Measurements from ENCODE around the gene SPRN. TPM values are rescaled to one million over a fixed set of nuclear protein-coding genes. Genes with fewer than 3 reads are reported as not detected.

SPRN gene
- total and polyA plus RNA-seq, 2 donors from 2014 or later, result not detected

DNA sequence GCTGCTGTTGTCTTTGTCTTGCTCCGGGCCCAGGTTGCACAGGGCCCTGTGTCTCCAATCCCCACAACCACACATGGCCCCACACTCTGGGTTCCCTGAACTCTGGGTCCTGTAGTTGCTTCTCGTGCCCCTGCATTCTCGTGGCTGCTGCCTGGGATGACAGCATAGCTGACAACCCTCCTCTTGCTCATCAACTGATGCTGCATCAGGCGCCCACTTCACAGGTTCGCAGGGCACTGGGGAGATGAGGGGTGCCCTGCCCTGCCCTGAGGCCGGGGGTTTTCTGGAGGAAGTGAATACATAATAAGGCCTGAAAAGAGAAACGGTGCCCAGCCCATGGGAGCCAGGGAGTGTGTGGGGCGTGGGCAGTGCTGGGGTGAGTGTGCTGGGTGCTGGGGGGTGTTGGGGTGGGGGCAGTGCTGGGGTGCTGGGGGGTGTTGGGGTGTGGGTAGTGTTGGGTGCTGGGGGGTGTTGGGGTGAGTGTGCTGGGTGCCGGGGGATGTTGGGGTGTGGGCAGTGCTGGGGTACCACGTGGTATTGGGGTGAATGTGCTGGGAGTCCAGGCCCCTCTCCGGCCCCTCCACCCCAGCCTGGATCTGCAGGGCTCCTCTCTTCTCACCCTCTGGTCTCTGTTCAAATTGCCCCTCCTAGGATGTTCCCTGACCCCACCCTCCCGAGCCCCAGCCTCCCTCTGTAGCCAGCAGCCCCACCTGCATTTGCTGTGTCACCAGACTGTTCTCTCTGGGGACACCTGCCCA, 32.5 kb downstream of the SPRN start:
- TF ChIP-seq CTCF (IDR thresholded peaks at IDR 0.05; ENCODE audit: borderline replicate concordance, extremely low read depth, insufficient read depth), result no peak
- Histone ChIP-seq H3K9ac (ENCODE audit: low read length in 3 of 3) (no peak overlapping the region), H3K27me3 (ENCODE audit: control insufficient read depth, insufficient read depth, low read length) (no peaks in the 10 kb centered on the region), H3K9me3 (ENCODE audit: control insufficient read depth in 2 of 3, insufficient read depth in 1 of 3, low read length in 3 of 3) (no peaks in the 10 kb centered on the region), H3K36me3 (ENCODE audit: control insufficient read depth in 2 of 3, insufficient read depth in 3 of 3, low read length in 3 of 3) (peaks cover 0 to 4% (median 4%) of the 10 kb centered on the region in 3 donors), H3K4me3 (ENCODE audit: low read length in 3 of 3) (no peak overlapping the region), H3K4me1 (ENCODE audit: control insufficient read depth in 2 of 3, insufficient read depth in 2 of 3, low read depth in 1 of 3, low read length in 3 of 3) (peaks cover 0 to 8% (median 3%) of the 10 kb centered on the region in 3 donors), H3K27ac (ENCODE audit: low read depth in 2 of 2, low read length in 2 of 2) (no peak overlapping the region)
- peak in 1 of 5 donors; percentile 70 for DNase-seq
- intact Hi-C loops (cut with DNase I), result no loop called here
- no peak for FAIRE-seq

DNA sequence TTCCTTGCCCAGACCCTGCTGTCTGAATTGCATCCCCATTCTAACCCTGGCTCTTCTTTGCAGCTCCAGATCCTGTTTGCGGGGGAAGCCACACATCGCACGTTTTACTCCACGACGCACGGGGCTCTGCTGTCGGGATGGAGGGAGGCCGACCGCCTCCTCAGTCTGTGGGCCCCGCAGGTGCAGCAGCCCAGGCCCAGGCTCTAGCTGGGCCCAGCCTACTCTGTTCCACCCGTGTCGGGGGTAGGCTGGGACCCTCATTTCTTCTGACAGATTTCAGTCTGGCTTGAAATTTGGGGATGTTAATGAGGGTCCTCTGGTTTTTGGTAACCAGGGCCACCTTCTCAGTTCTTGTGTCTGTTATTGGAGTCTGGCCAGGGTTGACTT, 33.2 kb downstream of the SPRN start:
- Histone ChIP-seq H3K27me3 (ENCODE audit: control insufficient read depth, insufficient read depth, low read length) (no peaks in the 10 kb centered on the region), H3K4me3 (ENCODE audit: low read length in 3 of 3) (no peak overlapping the region), H3K4me1 (ENCODE audit: control insufficient read depth in 2 of 3, insufficient read depth in 2 of 3, low read depth in 1 of 3, low read length in 3 of 3) (peaks cover 0 to 8% (median 3%) of the 10 kb centered on the region in 3 donors), H3K27ac (ENCODE audit: low read depth in 2 of 2, low read length in 2 of 2) (no peak overlapping the region), H3K36me3 (ENCODE audit: control insufficient read depth in 2 of 3, insufficient read depth in 3 of 3, low read length in 3 of 3) (peaks cover 0 to 4% (median 3%) of the 10 kb centered on the region in 3 donors), H3K9ac (ENCODE audit: low read length in 3 of 3) (no peak overlapping the region), H3K9me3 (ENCODE audit: control insufficient read depth in 2 of 3, insufficient read depth in 1 of 3, low read length in 3 of 3) (no peaks in the 10 kb centered on the region)
- TF ChIP-seq CTCF (IDR thresholded peaks at IDR 0.05; ENCODE audit: borderline replicate concordance, extremely low read depth, insufficient read depth), result no peak
- FAIRE-seq, result no peak
- intact Hi-C loops (cut with DNase I), result no loop called here
- DNase-seq, result peak in 1 of 5 donors; percentile 73

DNA sequence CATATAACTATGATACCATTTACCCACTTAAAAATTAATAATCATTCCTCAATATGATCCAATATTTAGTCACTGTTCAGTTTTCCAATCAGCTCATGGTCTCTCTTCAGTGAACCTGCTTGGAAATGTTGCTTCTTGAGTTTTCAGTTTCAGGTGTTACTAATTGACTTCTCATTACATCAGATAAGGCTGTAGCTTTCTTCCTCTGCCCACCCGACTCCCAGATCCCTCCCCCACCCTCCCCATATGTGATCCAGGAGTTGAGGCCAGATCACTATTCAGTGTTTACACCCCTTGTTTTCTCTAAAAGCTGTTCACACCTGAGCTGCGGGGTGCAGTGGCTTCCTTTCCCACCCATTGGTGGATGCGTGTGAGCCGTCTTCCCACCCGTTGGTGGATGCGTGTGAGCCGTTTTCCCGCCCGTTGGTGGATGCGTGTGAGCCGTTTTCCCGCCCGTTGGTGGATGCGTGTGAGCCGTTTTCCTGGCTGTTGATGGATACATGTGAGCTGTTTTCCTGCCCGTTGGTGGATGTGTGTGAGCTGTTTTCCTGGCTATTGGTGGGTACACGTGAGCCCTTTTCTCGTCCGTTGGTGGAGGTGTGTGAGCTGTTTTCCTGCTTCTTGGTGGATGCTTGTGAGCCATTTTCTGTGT, 33.7 kb downstream of the SPRN start:
- no peaks in the 10 kb centered on the region for H3K9me3 ChIP-seq (ENCODE audit: control insufficient read depth in 2 of 3, insufficient read depth in 1 of 3, low read length in 3 of 3)
- no peak for TF ChIP-seq CTCF (IDR thresholded peaks at IDR 0.05; ENCODE audit: borderline replicate concordance, extremely low read depth, insufficient read depth)
- no peak overlapping the region for H3K27ac ChIP-seq (ENCODE audit: low read depth in 2 of 2, low read length in 2 of 2)
- no peaks in the 10 kb centered on the region for H3K27me3 ChIP-seq (ENCODE audit: control insufficient read depth, insufficient read depth, low read length)
- no peak for FAIRE-seq
- H3K36me3 ChIP-seq (ENCODE audit: control insufficient read depth in 2 of 3, insufficient read depth in 3 of 3, low read length in 3 of 3), result peaks cover 0 to 4% (median 0%) of the 10 kb centered on the region in 3 donors
- peaks cover 0 to 8% (median 3%) of the 10 kb centered on the region in 3 donors for H3K4me1 ChIP-seq (ENCODE audit: control insufficient read depth in 2 of 3, insufficient read depth in 2 of 3, low read depth in 1 of 3, low read length in 3 of 3)
- peak in 1 of 5 donors; percentile 35 for DNase-seq
- intact Hi-C loops (cut with DNase I), result no loop called here
- H3K9ac ChIP-seq (ENCODE audit: low read length in 3 of 3), result no peak overlapping the region
- no peak overlapping the region for H3K4me3 ChIP-seq (ENCODE audit: low read length in 3 of 3)
